Measurements from ENCODE around the gene C11orf52. TPM values are rescaled to one million over a fixed set of nuclear protein-coding genes. Genes with fewer than 3 reads are reported as not detected.

Gene C11orf52
- total and polyA plus RNA-seq, 2 of the 4 experiments (the other 2 are of a cell fraction) = 0.90 to 1.1 TPM

GRCh38 chr11:111917312-111917711 is 1.4 kb upstream of the C11orf52 start:
- dilution Hi-C loops (cut with HindIII; ENCODE audit: low sequenced_read_pairs, unreplicated experiment) = no loop called here
- H4K20me1 ChIP-seq (ENCODE audit: insufficient read depth, low read length) = no peaks in the 10 kb centered on the region
- BruUV-seq (replicated peaks) = no TSS peak
- H2AK5ac ChIP-seq (ENCODE audit: low read depth, low read length) = no peak overlapping the region
- no peak overlapping the region for H4K91ac ChIP-seq (ENCODE audit: insufficient read depth, low read depth, low read length)
- no peak overlapping the region for H2BK5ac ChIP-seq (ENCODE audit: low read depth, low read length, poor library complexity, severe bottlenecking)
- peaks cover 0 to 6% of the 10 kb centered on the region in 2 experiments; a peak in 2 of 4 replicates for H3K79me1 ChIP-seq (ENCODE audit: low read depth in 1 of 2, low read length in 2 of 2)
- H3K14ac ChIP-seq (replicated peaks; ENCODE audit: low read depth, low read length) = no peak overlapping the region
- H3K36me3 ChIP-seq (ENCODE audit: control insufficient read depth, insufficient read depth, low read length) = no peaks in the 10 kb centered on the region
- intact Hi-C loops (cut with micrococcal nuclease) = no loop called here
- no peak overlapping the region for H2AK9ac ChIP-seq (replicated peaks; ENCODE audit: low read depth, low read length, poor library complexity)
- no peak for ATAC-seq (ENCODE audit: low read depth)
- H2BK20ac ChIP-seq (ENCODE audit: low read depth, low read length) = no peak overlapping the region
- no peak overlapping the region for H3K23ac ChIP-seq (ENCODE audit: low read depth, low read length)
- POLR2A ChIA-PET (ENCODE audit: unreplicated experiment) = interaction anchor here (0.6 kb wide), 1 partner anchor 177 kb away, joined by 7 read pairs; no protein-coding TSS in a partner anchor
- H3K4me1 ChIP-seq (ENCODE audit: control insufficient read depth, insufficient read depth, low read length) = peaks cover 25% of the 10 kb centered on the region
- H3K9me1 ChIP-seq (ENCODE audit: insufficient read depth, low read length) = peaks cover 15% of the 10 kb centered on the region
- 100% methylated on average over 1 of the region's 2 CpGs; no CpG with 5 or more reads in 1 of the 2 experiments for WGBS, 2 experiments (ENCODE audit: extremely low coverage in 2 of 2, insufficient read length in 1 of 2)
- TF ChIP-seq NFE2L2 (IDR thresholded peaks at IDR 0.05; ENCODE audit: low read depth, low read length) (no peak), FOS (IDR thresholded peaks at IDR 0.05; ENCODE audit: low read depth, low read length) (no peak), CHD1 (IDR thresholded peaks at IDR 0.05; ENCODE audit: low read depth, low read length) (no peak), MAZ (IDR thresholded peaks at IDR 0.05; ENCODE audit: borderline replicate concordance, low read depth, low read length) (no peak), RAD21 (IDR thresholded peaks at IDR 0.05; ENCODE audit: low read length) (no peak), MAFK (IDR thresholded peaks at IDR 0.05; ENCODE audit: low read depth, low read length) (no peak), MXI1 (IDR thresholded peaks at IDR 0.05; ENCODE audit: borderline replicate concordance, low read depth, low read length) (no peak), USF2 (IDR thresholded peaks at IDR 0.05; ENCODE audit: low read depth, low read length) (no peak), SMC3 (IDR thresholded peaks at IDR 0.05; ENCODE audit: low read depth, low read length) (no peak), RCOR1 (IDR thresholded peaks at IDR 0.05; ENCODE audit: insufficient replicate concordance, low read length) (no peak), BHLHE40 (IDR thresholded peaks at IDR 0.05; ENCODE audit: low read depth, low read length) (no peak), ELK1 (IDR thresholded peaks at IDR 0.05; ENCODE audit: borderline replicate concordance, low read depth, low read length) (no peak), CEBPB (IDR thresholded peaks at IDR 0.05; ENCODE audit: low read depth, low read length) (no peak), RFX5 (IDR thresholded peaks at IDR 0.05; ENCODE audit: low read depth, low read length) (no peak), POLR2A (IDR thresholded peaks at IDR 0.05; ENCODE audit: low read depth, low read length) (no peak)
- TF ChIP-seq, protein P1, sequence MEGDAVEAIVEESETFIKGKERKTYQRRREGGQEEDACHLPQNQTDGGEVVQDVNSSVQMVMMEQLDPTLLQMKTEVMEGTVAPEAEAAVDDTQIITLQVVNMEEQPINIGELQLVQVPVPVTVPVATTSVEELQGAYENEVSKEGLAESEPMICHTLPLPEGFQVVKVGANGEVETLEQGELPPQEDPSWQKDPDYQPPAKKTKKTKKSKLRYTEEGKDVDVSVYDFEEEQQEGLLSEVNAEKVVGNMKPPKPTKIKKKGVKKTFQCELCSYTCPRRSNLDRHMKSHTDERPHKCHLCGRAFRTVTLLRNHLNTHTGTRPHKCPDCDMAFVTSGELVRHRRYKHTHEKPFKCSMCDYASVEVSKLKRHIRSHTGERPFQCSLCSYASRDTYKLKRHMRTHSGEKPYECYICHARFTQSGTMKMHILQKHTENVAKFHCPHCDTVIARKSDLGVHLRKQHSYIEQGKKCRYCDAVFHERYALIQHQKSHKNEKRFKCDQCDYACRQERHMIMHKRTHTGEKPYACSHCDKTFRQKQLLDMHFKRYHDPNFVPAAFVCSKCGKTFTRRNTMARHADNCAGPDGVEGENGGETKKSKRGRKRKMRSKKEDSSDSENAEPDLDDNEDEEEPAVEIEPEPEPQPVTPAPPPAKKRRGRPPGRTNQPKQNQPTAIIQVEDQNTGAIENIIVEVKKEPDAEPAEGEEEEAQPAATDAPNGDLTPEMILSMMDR (conservative IDR thresholded peaks at IDR 0.05; ENCODE audit: low read depth, low read length) = no peak
- H3K56ac ChIP-seq (ENCODE audit: extremely low read depth, insufficient read depth, low read length) = no peak overlapping the region
- no peak overlapping the region for H2BK15ac ChIP-seq (ENCODE audit: low read depth, low read length)
- H4K8ac ChIP-seq (ENCODE audit: low read depth in 2 of 2, low read length in 2 of 2) = no peak overlapping the region
- H2AFZ ChIP-seq (replicated peaks; ENCODE audit: low read length, poor library complexity) = no peak overlapping the region
- in situ Hi-C loops (cut with MboI; ENCODE audit: low sequenced_read_pairs) = no loop called here
- H3K4ac ChIP-seq (ENCODE audit: low read depth, low read length) = no peak overlapping the region
- no peak overlapping the region for H3K18ac ChIP-seq (ENCODE audit: low read depth, low read length)
- no peak for DNase-seq
- no peak overlapping the region for H3K9ac ChIP-seq (ENCODE audit: low read depth, low read length)
- H3K27me3 ChIP-seq (ENCODE audit: control insufficient read depth, insufficient read depth, low read length) = no peaks in the 10 kb centered on the region
- H3K4me2 ChIP-seq (ENCODE audit: low read depth, low read length) = no peak overlapping the region
- H4K5ac ChIP-seq (ENCODE audit: low read depth, low read length) = no peak overlapping the region
- H3K27ac ChIP-seq (ENCODE audit: insufficient read depth, low read length) = no peak overlapping the region
- no peak overlapping the region for H3K4me3 ChIP-seq (ENCODE audit: insufficient read depth, low read depth, low read length)
- H2BK120ac ChIP-seq (ENCODE audit: low read depth, low read length) = no peak overlapping the region
- no peaks in the 10 kb centered on the region for H3K9me3 ChIP-seq (ENCODE audit: control insufficient read depth, insufficient read depth, low read length)
- CTCF ChIA-PET = interaction anchor here (0.7 to 1.1 kb wide), 2 partner anchors 15 to 66 kb away, joined by 3 to 4 read pairs; no protein-coding TSS in a partner anchor
